Left lobe of liver (tissue), 2 donors: Measurements from ENCODE around the gene SCARF1. TPM values are rescaled to one million over a fixed set of nuclear protein-coding genes. Genes with fewer than 3 reads are reported as not detected.

Experiments used
- ATAC-seq: fragments of 200-7000 bp; cut with Tn5 transposase; one replicate; pipeline ENCODE4 v1.9.1; 2020; ENCODE audit warnings: mild to moderate bottlenecking, moderate library complexity
- DNase-seq: peaks from one replicate; pipeline ENCODE4 v3.0.0-alpha.2; 2020; ENCODE audit warnings: low spot score
- total RNA-seq: library from RNA; stranded (reverse); gene quantifications from one replicate; pipeline ENCODE4 v1.2.1, GENCODE V29; 2021
- donor health status: DM: no; HTN: no; CAD: no; lungs with moderate emphysema.
- donor health status: DM: no; HTN: yes; CAD: no.

The SCARF1 gene
- total RNA-seq, 1 donor from 2014 or later, result 12.5 TPM

DNA sequence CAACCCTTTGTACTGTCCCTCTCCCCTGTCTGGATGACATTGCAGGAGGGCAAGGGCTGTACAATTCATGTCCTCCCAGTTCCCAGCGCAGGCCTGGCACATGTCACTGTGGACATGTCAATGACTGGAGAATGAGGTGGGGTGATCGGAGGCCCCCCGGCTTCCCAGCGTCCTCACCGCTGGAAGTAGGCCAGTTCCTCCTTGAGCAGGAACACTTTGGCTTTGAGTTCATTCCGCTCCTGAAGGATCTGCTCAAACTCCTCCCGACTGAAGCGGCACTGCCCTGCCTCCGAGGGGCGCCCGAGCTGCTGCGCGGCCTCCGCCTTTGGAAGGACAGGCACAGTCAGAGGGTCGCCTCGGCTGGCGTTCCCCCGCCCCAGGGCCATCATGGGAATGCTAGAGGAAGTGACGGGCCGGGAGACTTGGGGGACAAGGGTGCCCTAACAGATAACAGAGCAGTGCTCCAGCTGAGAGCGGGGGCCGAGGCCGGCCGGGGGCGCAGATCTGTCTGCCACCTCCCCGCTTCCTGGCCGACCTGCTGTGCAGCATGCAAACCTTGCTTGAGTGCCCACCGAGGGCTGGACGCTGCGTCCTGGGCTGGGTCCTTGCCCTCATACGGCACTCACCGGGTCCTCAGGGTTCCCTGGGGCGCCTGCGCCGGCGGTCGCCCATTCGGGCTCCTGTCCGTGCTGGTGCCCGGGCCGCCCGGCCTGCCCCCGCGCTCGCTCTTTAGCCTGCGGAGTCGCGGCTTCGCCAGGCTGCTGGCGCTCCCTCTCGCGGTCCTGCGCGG, 2.8 kb upstream of the SCARF1 start:
- ATAC-seq, result no peak
- DNase-seq, result no peak

DNA sequence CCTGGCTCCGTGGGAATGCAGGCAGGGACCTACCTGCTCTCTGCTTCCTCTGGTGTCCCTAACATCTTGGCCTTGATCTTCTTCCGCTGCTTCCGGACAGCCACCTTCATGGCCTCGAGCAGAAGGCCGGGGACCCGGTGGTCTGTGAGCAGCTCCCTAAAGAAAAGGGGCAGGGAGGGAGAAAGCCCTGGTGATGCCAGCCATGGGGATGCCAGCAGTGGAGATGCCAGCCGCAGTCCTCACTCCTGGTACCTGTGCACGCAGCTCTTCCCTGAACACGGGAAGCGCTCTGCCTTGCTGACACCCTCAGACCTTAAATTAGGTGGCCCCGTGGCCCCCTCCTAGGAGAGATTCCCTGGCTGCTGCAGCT, 2.3 kb upstream of the SCARF1 start:
- ATAC-seq (no peak), DNase-seq (no peak)

DNA sequence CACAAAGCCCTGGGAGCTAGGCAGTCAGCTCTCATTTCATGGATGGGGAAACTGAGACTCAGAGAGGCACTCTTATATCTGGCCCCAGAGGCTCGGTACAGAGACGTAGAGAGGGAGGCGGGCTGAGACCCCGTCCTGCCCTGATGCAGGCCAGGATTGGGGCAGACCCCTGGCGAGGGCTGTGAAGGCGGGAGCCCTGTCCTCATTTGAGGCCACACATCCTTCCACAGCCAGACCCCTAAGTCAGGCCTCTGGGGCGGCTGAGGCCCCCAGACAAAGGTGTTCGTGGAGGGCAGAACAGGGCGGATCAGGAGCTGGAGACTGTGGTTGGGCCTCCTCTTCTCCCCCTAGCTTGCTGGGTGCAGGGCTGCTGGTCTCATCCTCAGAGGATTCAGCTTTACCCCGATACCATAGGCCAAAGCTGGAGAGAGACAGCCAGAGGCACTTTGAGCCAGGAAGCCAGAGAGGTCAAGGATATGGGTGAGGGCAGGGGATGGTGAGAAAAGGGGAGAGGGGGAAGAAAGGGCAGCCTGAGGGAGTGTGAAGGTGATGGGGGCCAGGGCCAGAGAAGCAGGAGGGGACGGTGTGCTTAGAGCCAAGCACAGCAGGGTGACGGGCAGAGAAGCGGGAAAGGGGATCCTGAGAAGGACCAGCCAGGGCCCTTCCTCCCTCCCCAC, 805 bp upstream of the SCARF1 start:
- ATAC-seq (no peak), DNase-seq (no peak)

DNA sequence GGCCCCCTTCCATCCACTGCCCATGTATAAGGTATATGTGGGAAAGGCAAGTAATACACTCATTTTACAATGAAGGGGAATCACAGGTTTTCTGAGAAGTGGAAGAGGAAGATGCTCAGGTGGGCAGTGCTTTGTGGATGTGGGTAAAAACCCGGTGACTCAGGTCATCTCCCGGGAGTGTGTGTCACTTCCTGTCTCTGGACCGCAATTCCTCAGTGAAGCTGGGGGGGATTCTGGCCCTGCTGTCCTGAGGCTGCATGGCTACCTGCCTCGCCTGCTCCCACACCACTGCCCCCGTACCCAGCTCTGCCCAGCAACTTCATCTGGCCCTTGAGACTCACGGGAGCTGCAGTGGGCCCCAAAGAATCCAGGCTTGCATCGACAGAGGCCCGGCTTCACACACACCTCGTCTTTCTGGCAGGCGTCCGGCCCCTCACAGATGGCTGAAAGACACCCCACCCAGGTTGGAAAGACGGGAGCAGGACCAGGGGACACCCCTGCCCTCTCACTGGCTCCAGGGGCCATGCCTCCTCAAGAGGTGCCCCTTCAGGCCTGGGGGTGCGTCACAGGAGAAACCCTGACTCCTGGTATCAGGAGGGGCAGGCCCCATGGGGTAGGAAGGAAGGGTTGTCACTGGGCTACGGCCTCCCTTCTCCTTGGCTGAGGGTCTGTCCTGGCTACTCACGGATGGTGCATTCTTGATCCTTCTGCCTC, 882 bp downstream of the SCARF1 start:
- DNase-seq (no peak), ATAC-seq (no peak)

DNA sequence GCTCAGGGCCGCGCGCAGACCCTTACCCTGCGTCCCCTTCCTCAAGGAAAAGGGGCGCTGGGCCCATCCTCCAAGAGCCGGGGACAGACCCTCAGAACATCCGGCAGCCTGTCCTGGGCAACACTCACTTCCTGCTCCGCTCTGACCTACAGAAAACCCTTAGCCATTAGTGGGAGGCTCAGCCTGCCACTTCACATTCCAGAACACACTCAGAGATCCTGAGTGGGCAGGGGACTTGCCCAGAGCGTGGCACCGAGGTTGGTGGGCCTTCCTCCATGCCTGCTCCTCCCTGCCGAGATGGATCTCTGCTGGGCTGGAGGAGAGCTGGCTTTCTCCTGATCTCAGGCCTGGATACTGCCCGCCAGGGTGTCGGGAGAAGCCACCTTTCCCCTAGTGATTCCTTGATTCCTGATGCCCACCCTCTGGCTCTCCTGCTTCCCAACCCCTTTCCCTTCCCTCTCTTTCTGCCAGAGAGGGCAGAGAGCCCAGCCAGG, 1.5 kb downstream of the SCARF1 start:
- DNase-seq (no peak), ATAC-seq (no peak)

DNA sequence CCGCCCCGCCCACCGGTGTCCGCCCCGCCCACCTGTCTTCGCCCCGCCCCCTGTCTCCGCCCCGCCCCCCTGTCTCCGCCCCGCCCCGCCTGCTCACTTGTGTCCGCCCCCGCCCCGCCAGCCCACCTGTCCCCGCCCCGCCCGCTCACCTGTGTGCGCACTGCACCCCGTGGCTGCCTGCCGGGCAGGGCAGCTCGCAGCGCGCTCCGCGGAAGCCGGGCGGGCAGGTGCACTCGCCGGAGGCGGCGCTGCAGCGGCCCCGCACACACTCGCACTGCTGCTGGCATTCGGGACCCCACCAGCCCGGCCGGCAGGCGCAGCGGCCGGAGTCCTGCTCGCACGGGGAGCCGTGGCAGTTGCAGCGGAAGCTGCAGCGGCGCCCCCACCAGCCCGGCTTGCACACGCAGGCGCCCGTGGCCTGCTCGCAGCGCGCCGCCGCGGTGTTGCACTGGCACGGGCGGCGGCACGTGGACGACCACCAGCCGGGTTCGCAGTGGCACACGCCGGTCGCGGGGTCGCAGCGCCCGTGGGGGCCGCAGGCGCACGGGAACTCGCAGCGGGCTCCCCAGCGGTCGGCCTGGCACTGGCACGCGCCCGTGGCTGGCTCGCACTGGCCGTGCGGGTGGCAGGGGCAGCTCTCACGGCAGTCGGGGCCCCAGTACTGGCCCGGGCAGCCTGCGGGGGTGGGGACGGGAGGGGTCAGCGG, 2.1 kb downstream of the SCARF1 start:
- DNase-seq, result peak; percentile 69
- peak; percentile 60 for ATAC-seq

DNA sequence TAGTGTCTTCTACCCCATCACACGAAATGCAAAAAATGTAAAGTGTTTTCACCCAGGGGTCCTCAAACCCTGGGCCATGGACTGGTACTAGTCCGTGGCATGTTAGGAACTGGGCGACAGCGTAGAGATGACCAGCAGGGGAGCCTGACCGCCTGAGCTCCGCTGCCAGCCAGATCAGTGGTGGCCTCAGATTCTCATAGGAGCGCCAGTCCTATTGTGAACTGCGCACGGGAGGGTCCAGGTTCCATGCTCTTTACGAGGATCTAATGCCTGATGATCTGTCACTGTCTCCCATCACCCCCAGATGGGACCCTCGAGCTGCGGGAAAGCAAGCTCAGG, 4.5 kb downstream of the SCARF1 start:
- ATAC-seq, result no peak
- no peak for DNase-seq

DNA sequence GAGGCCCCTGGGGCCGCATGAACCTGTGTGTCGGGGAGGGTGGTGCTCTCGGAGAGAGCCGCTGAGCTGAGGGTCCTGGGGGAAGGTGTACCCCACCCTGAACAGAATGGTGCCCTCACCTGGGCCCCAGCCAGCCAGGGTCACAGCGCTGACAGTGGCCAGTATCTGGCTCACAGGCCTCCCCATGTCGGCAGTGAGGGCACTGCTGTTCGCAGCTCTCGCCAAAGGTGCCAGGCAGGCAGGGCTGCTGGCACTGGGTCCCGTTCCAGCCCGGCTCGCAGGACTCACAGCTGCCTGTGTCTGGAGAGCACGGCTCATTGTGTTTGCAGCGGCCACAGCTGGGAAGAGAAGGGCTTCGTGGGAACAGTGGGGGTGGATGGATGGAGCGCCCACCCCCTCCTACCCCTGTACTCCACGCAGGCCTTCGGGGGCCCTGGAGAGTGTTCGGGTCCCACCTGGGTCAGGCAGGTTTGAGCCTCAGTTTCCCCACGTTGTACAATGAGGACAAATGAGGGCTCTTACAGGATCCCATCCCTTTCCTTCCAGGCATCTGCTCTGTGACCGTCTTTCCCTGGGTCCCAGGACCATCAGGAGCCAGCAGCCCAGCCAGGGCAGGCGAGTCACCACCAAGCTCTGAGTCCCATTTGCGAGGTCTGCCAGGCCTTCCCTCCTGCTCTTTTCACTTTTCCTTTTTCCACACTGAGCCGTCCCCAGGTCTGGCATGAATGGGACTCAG, 5.0 kb downstream of the SCARF1 start:
- DNase-seq (no peak), ATAC-seq (peak; percentile 29)

DNA sequence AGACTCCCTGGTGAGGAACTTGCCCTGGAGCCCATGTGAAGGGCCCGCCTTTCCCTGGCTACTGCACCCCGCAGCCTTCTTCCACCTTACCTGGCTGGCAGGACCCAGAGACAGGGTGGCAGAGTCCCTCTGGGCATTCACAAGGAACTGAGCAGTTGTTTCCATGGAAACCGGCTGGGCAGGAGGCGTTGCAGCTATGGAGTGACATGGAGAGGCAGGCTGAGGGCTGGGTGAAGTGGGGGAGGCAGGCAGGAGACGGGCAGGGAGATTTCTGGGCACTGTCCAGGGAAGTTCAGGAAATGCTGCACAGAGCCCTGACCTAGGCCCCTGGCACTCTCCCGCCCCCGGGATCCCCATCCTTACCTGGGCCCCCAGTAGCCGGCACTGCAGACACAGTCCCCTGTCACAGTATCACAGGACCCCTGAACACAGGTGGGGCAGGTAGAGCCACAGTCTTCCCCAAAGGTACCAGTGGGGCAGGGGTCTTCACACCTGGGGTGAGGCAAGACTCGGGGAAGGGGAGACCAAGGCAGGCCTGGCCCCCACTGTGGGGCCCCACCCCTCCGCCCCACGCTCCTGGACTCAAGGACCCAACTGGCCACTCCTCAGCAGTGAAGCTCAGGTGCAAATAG, 5.9 kb downstream of the SCARF1 start:
- ATAC-seq (no peak), DNase-seq (no peak)

DNA sequence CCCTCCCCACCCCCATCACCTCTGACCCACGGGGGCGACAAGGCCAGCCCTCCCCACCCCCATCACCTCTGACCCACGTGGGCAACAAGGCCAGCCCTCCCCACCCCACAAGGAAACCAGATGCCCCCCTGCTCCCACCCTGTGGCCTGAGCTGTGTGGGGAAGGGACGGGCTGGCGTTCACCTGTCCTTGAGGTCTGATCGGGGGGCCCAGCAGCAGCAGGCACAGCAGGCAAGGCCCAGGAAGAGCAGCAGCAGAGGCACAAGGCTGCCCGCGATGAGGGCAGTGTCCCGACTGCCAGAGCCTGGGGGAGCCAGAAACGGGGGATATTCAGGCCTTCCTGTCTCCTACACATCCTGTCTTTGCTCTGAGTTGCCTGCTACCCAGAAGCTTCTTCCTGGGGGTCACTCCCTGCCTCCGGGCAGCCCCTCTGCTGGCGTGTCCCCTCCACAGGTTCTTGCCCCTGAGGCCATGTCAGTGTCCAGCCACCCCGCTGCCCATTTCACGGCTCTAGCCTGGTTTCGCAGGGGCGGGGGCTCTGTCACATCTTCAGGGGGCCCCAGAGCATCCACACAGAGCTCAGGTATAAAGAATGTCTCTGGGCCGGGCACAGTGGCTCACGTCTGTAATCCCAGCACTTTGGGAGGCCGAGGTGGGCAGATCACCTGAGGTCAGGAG, 6.8 kb downstream of the SCARF1 start:
- DNase-seq (no peak), ATAC-seq (no peak)

DNA sequence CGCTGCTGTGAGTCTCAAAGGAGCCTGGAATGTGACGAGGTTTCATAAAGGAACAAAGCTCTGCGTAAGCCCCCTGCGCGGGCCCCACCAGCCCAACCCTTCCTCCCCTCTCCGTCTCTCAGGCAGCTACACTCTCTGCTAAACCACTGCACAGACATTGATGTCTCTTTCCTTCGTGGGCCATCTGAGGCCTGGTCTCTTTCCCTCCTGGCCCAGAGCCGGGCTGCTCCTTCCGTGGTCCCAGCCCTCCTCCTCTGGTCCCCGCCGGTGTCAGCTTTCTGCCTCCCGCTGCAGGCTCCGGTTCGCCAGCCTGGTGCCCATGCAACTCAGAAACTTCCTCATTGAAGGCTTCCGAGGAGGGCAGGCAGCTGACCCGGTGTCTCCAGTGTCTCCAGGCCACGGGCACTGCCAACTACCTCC, 7.4 kb downstream of the SCARF1 start:
- DNase-seq (no peak), ATAC-seq (no peak)

DNA sequence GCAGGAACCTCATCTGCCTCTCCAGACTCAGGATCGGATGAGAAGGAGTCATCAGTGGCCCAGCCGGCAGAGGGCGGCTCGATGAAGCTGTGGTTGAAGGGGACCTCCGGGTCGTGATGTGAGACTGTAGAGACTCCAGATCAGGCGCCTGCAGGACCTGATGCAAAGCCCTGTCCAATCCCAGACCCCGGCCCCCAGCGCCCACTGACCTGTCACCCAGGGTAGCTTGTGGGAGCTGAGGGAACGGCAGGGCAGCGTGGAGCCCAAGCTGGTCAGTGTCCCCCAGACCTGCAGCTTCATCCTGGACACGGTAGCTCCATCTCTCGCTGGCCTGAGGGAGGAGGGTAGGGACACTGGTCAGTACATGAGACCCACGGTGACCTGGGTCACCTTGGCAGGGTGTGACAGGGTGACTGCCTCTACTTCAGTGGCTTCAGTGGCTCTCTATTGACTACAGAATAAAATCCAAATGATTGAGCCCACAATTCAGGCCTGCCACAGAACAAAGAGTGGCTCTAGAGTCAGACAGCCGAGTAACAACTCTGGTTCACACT, 8.7 kb downstream of the SCARF1 start:
- DNase-seq (no peak), ATAC-seq (no peak)

DNA sequence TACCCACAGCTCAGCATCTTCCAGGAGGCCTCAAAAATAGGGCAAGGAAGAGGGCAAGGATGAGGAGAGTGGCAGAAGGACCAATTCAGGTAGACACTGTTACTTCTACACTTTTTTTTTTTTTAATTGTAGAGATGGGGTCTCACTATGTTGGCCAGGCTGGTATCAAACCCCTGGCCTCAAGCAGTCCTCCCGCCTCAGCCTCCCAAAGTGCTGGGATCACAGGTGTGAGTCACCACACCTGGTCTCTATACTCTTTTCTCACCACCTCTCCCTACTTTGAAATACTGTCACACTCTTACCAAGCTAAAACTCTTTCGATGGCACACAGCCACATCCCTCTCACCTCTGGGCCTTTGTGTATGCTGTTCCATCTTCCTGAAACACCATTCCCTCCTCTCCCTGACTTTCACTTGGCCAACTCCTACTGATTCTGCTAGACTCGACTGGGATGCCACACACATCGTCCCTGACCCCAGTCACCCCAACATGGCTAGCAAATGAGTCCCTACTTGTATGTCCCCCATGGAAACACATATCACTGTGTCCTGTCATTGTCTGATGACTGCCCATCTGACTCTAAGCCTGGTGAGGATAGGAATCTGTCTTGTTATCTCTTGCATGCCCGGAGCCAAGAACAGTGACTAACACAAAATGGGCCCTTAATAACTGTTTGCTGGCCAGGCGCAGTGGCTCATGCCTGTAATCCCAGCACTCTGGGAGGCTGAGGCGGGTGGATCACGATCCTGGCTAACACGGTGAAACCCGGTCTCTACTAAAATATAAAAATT, 9.7 kb downstream of the SCARF1 start:
- DNase-seq, result no peak
- ATAC-seq, result no peak

DNA sequence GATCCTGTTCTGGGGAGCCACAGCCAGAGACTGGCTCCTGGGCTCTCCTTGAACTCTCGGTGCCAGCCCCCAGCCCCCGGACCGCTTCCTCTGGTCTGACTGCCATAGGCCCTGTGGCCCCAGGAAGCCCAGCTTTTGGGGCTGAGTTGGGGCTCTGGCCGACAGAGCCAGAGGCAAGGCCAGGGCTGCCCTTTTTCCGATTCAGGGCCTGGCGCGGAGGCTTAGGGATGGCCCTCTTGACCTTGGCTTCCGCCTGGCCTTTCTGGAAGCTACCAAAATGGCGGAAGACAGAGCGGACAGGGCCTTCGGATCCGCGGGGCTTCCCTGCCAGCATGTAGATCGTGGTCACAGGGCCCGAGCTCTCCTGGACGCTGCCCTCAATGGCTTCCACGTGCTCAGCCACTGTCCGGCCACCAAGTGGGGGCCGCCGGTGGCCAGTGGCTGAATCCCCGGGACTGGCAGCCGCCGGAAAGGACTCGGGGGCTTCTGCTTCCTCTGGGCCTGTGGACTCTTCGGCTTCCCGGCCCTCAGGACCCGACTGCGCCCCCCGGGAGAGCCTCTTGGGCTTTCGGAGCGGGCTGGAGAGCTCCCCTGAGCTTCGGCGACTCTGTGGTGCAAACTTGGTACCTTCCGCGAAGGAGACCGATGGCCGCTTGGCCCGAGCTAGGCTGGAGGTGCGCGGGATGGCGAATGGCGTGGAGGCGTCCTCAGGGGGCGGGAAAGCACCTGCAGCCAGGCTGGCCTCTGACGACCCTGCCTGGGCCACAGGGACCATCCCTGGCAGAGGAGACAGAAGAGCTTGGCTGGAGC, 10.5 kb downstream of the SCARF1 start:
- no peak for ATAC-seq
- DNase-seq, result no peak

DNA sequence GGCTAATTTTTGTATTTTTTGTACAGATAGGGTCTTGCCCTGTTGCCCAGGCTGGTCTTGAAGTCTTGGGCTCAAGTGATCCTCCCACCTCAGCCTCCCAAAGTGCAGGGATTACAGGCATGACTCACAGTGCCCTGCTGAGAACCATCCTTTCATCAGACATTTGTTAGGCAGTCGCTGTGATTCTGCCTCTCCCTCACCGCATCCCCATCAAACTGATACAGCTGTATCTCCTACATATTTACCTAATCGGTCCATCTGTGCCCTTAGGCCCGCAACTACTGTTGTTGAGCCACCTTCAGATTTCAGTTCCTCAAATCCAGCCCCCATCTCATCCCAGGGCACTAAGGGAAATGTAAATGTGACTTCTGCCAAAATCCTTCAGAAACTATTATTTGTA, 14.9 kb downstream of the SCARF1 start:
- ATAC-seq (no peak), DNase-seq (no peak)

DNA sequence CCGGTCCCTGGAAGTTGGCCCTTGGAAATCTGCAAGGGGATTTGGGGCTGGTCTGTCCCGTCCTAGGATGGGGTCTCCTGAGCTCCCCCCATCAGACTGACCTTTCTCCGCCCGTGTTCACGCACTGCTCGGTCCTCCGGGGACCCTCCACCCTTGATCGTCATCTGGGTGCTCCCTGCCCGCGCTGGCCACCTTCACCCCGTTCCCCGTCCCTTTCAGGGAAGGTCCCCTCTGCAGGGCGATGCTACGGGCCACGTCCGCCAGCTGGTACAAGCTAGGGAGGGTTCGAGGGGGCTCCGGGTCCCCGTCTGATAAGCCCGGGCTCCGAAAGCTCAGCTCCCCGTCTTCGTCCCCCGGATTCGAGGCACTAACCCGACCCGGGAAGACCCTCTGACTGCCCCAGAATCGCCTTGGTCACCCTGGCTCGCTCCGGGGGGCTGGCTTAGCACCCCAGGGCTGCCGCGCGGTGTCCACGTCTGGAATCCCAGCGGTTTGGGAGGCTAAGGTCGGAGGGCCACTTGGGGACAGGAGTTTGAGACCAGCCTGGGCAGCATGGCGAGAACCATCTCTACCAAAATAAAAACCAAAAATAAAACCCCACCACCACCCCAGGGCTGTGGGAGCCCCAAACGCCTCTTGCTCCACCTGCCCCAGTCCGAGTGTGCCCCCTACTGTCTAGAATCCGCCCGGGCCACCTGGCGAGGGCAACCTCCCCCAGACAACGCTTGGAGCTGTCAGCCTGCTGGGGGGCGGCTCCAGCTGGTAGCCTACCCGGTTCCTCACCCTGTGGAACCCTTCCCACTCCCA, 15.8 kb downstream of the SCARF1 start:
- DNase-seq, result peak; percentile 67
- ATAC-seq, result peak; percentile 57
